ENCODE data around the gene SPATA46.
"Not testable (repeated sequence)": the region's sequence is repeated elsewhere in the genome, so short reads cannot be mapped to it uniquely, and the experiment has no call there.

Gene SPATA46, protein sequence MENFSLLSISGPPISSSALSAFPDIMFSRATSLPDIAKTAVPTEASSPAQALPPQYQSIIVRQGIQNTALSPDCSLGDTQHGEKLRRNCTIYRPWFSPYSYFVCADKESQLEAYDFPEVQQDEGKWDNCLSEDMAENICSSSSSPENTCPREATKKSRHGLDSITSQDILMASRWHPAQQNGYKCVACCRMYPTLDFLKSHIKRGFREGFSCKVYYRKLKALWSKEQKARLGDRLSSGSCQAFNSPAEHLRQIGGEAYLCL

GRCh38 chr1:162376691-162377090 lies at the start of gene SPATA46:
TSS of gene SPATA46 (minus strand) at chr1:162376854. CDS start at chr1:162376790, 64 bp downstream.
- Histone ChIP-seq H3K36me3 (ENCODE audit: low read depth) (no peaks in the 10 kb centered on the region), H3K27ac (ENCODE audit: poor library complexity, severe bottlenecking) (no peak within 1 kb of the TSS), H3K4me1 (ENCODE audit: insufficient read depth, poor library complexity, severe bottlenecking) (peaks cover 25% of the 10 kb centered on the region), H3K9me3 (ENCODE audit: severe bottlenecking) (no peaks in the 10 kb centered on the region), H3K4me3 (ENCODE audit: severe bottlenecking) (no peak within 1 kb of the TSS), H3K27me3 (ENCODE audit: insufficient read depth, poor library complexity, severe bottlenecking) (no peaks in the 10 kb centered on the region)
- no peak for ATAC-seq (ENCODE audit: low read depth)
- no peak for DNase-seq (ENCODE audit: low spot score)
- TF ChIP-seq CTCF (IDR thresholded peaks at IDR 0.05; ENCODE audit: poor library complexity, severe bottlenecking) = no peak

GRCh38 chr1:162422662-162423375 lies 46.2 kb upstream of the SPATA46 start:
- H3K4me3 ChIP-seq (ENCODE audit: severe bottlenecking) = no peak overlapping the region
- DNase-seq (ENCODE audit: low spot score) (no peak), ATAC-seq (ENCODE audit: low read depth) (no peak)
- no peaks in the 10 kb centered on the region for H3K36me3 ChIP-seq (ENCODE audit: low read depth)
- peaks cover 7% of the 10 kb centered on the region for H3K4me1 ChIP-seq (ENCODE audit: insufficient read depth, poor library complexity, severe bottlenecking)
- H3K9me3 ChIP-seq (ENCODE audit: severe bottlenecking) = no peaks in the 10 kb centered on the region
- TF ChIP-seq CTCF (IDR thresholded peaks at IDR 0.05; ENCODE audit: poor library complexity, severe bottlenecking) = no peak
- no peak overlapping the region for H3K27ac ChIP-seq (ENCODE audit: poor library complexity, severe bottlenecking)
- no peaks in the 10 kb centered on the region for H3K27me3 ChIP-seq (ENCODE audit: insufficient read depth, poor library complexity, severe bottlenecking)

DNA sequence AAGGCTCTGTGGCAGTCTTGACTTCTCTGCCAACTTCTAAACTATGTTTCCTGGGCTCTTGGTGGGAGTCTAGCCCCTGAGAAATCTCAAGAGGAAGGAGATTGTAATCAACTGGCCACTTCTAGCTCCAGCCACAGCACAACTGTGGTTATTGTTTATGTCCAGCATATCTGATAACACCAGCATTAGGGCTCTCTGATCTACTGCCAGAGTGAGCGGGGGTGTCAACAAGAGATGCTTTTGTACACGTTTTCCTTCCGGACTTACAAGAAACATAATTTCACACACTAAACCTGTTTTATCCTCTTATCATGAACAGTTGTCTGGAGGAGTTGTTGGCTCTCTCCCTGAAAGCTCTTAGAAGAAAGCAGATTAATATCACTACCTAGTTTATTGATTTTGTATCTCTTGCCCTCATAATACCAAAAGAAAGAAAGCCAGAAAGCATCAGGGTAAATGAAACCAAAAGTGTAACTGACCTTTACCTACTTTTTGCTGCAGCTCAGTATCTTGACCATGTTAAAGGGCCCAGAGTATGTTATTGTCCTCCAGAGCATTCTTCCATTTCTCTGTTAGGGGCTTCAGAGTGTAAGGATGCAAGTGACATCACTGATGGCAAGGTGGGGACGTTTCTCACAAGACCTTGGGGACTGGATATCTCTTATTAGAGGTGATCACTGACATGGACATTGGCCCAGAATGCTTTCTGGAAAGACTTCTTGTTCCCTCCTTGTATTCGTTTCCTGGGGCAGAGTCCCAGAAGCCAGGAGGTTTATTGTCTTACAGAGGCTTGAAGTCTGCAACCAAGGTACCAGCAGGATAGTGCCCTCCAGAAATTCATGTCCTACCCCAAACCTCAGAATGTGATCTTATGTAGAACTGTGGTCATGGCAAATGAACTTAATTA lies 44.9 kb upstream of the SPATA46 start:
- no peak overlapping the region for H3K27ac ChIP-seq (ENCODE audit: poor library complexity, severe bottlenecking)
- DNase-seq (ENCODE audit: low spot score) (no peak), ATAC-seq (ENCODE audit: low read depth) (no peak)
- peaks cover 7% of the 10 kb centered on the region for H3K4me1 ChIP-seq (ENCODE audit: insufficient read depth, poor library complexity, severe bottlenecking)
- H3K4me3 ChIP-seq (ENCODE audit: severe bottlenecking) = no peak overlapping the region
- no peaks in the 10 kb centered on the region for H3K27me3 ChIP-seq (ENCODE audit: insufficient read depth, poor library complexity, severe bottlenecking)
- no peaks in the 10 kb centered on the region for H3K9me3 ChIP-seq (ENCODE audit: severe bottlenecking)
- no peak for TF ChIP-seq CTCF (IDR thresholded peaks at IDR 0.05; ENCODE audit: poor library complexity, severe bottlenecking)
- no peaks in the 10 kb centered on the region for H3K36me3 ChIP-seq (ENCODE audit: low read depth)

DNA sequence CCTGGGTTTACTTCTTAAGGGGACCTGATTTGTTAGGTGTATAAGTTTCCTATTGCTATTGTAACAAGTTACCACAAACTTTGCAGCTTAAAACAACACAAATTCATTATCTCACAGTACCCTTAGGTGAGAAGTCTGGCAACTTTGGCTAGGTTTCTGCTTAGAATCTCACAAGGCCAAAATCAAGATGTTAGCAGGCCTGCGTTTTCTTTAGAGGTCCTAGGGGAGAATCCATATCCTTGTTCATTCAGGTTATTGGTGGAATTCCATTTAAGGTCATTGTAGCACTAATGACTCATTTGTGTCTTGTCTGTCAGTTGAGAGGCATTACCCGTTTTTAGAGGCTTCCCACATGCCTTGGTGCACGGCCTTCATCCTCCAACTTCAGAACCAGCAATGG lies 43.5 kb upstream of the SPATA46 start:
- H3K27ac ChIP-seq (ENCODE audit: poor library complexity, severe bottlenecking) = peak overlapping the region; percentile 30
- ATAC-seq (ENCODE audit: low read depth) (no peak), DNase-seq (ENCODE audit: low spot score) (no peak)
- no peak for TF ChIP-seq CTCF (IDR thresholded peaks at IDR 0.05; ENCODE audit: poor library complexity, severe bottlenecking)
- H3K27me3 ChIP-seq (ENCODE audit: insufficient read depth, poor library complexity, severe bottlenecking) = no peaks in the 10 kb centered on the region
- H3K4me3 ChIP-seq (ENCODE audit: severe bottlenecking) = no peak overlapping the region
- no peaks in the 10 kb centered on the region for H3K36me3 ChIP-seq (ENCODE audit: low read depth)
- H3K4me1 ChIP-seq (ENCODE audit: insufficient read depth, poor library complexity, severe bottlenecking) = peaks cover 7% of the 10 kb centered on the region
- no peaks in the 10 kb centered on the region for H3K9me3 ChIP-seq (ENCODE audit: severe bottlenecking)

DNA sequence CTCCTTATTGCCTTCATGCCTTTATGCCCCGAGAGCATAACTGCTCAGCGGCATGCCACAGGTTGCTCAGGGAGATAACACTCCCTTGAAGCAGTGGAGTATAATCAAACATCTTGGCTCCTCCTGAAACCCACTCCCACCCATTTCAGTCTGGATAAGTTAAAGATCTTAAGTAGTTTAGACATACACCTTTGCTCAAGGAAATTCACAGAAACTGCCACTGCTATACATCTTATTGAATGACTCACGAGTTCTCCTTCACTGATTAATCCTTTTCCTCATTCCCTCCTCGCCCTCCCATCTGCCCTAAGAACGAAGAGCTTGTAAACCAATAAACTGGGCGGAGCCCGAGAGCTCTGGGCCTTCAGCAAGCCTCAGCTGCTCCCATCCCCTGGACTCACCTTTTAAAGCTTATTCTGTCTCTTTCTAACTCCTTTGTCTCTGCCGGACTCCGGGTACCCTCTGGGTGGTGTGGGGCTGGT lies 42.8 kb upstream of the SPATA46 start:
- H3K4me1 ChIP-seq (ENCODE audit: insufficient read depth, poor library complexity, severe bottlenecking); H3K36me3 ChIP-seq (ENCODE audit: low read depth); DNase-seq (ENCODE audit: low spot score); H3K4me3 ChIP-seq (ENCODE audit: severe bottlenecking); H3K27me3 ChIP-seq (ENCODE audit: insufficient read depth, poor library complexity, severe bottlenecking); H3K9me3 ChIP-seq (ENCODE audit: severe bottlenecking): not testable (repeated sequence)
- ATAC-seq (ENCODE audit: low read depth) = peak; percentile 75
- peak overlapping the region; percentile 30 for H3K27ac ChIP-seq (ENCODE audit: poor library complexity, severe bottlenecking)

DNA sequence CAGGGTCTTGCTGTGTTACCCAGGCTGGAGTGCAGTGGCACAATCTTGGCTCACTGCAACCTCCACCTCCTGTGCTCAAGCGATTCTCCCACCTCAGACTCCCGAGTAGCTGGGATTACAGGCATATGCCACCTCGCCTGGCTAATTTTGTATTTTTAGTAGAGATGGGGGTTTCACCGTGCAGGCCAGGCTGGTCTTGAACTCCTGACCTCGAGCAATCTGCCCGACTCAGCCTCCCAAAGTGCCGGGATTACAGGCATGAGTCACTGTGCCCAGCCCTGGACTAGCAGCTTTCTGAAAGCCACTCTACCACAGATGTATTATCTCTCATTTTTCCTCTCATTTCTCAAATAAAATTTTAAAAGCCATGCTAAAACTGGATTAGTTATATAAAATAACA lies 41.9 kb upstream of the SPATA46 start:
- H3K9me3 ChIP-seq (ENCODE audit: severe bottlenecking); DNase-seq (ENCODE audit: low spot score); H3K36me3 ChIP-seq (ENCODE audit: low read depth); H3K27me3 ChIP-seq (ENCODE audit: insufficient read depth, poor library complexity, severe bottlenecking); H3K27ac ChIP-seq (ENCODE audit: poor library complexity, severe bottlenecking); ATAC-seq (ENCODE audit: low read depth); H3K4me3 ChIP-seq (ENCODE audit: severe bottlenecking); H3K4me1 ChIP-seq (ENCODE audit: insufficient read depth, poor library complexity, severe bottlenecking): not testable (repeated sequence)
